Heart left ventricle (tissue), 13 donors: ENCODE data around the gene PCDHGB7.
"Not testable (repeated sequence)": the region's sequence is repeated elsewhere in the genome, so short reads cannot be mapped to it uniquely, and the experiment has no call there.

Experiments used
- CTCF ChIP-seq, 12 donors: fragments of 200-600 bp; sonication (generic) in 4 of 12; IDR thresholded peaks; one replicate each; pipeline versions ENCODE4 v1.5.0 to v1.8.0; 2018 to 2022; ENCODE audit warnings: antibody characterized with exemption in 12 of 12, mild to moderate bottlenecking in 5 of 12
- POLR2A ChIP-seq, 2 donors: fragments of 450-650 bp; IDR thresholded peaks; one replicate each; pipeline ENCODE4 v1.6.1; 2017; ENCODE audit warnings: antibody characterized with exemption in 2 of 2, mild to moderate bottlenecking in 2 of 2, moderate library complexity in 2 of 2
- donor health status: ischemic (EF 13 %, LVEDD 7.1; RV severe dilation, severe dysfunction).
- donor health status: DM: no; HTN: yes; CAD: no.
- donor health status: DM: no; HTN: no; CAD: no.
- donor health status: ischemic (EF 25% LVEDD 6.9; RV normal size, moderate dysfunction).
- donor health status: ischemic (EF 25% LVEDD 5.7; RV mildly dilated, moderate dysfunction).
- donor health status: ischemic (EF 35%, LVEDD 5.7; RV mildly dilated, moderate dysfunction).
- donor health status: nonischemic (EF 11% LVEDD 7.7; RV severe dilation, severe dysfunction).
- donor health status: DM: yes; HTN: yes; CAD: no.
- donor health status: PGD.
- donor health status: ischemic (EF 29% LVEDD 5.4; RV normal size, mild dysfunction).
- donor health status: nonischemic (EF 23%, LVEDD 6.1; RV moderate dilation, normal function).

DNA sequence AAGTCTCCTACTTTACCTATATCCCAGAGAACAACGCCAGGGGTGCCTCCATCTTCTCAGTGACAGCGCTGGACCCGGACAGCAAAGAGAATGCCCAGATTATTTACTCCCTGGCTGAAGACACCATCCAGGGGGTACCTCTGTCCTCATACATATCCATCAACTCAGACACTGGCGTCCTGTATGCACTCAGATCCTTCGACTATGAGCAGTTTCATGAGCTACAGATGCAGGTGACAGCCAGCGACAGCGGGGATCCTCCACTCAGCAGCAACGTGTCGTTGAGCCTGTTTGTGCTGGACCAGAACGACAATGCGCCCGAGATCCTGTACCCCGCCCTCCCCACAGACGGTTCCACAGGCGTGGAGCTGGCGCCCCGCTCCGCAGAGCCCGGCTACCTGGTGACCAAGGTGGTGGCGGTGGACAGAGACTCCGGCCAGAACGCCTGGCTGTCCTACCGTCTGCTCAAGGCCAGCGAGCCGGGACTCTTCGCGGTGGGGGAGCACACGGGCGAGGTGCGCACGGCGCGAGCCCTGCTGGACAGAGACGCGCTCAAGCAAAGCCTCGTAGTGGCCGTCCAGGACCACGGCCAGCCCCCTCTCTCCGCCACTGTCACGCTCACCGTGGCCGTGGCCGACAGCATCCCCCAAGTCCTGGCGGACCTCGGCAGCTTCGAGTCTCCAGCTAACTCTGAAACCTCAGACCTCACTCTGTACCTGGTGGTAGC is 2.8 kb upstream of the PCDHGB7 start:
- TF ChIP-seq CTCF, POLR2A (IDR thresholded peaks at IDR 0.05): not testable (repeated sequence)
